Measurements from ENCODE around the gene OTOF. TPM values are rescaled to one million over a fixed set of nuclear protein-coding genes. Genes with fewer than 3 reads are reported as not detected.

The OTOF gene
- total and polyA plus RNA-seq, 9 of the 15 experiments (the other 6 are each of a cell fraction or from before 2014, with no cell fraction given), result 0.03 to 0.11 (median 0.06) TPM; not detected in 5

DNA sequence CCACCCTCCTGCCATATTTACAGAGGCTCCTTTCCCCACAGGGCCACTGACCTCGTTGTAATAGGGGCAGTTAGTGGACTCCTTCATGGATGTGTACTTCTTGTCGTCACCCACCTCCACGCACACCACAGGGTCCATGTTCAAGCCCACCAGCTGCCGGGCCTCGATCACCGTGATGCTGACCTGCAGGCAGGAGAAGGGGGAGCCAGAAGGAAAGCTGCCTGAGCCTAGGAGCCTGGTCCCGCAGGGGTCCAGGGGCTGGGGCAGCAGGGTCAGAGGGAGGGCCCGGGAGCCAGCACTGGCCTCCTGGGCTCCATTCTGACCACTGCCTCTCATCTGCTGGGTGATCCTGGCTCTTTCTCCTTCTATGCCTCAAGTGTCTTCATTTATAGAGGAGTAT is 17.0 kb upstream of the OTOF start (continued):
- no peak for TF ChIP-seq SRSF1 (IDR thresholded peaks at IDR 0.05; ENCODE audit: low read depth, low read length)

DNA sequence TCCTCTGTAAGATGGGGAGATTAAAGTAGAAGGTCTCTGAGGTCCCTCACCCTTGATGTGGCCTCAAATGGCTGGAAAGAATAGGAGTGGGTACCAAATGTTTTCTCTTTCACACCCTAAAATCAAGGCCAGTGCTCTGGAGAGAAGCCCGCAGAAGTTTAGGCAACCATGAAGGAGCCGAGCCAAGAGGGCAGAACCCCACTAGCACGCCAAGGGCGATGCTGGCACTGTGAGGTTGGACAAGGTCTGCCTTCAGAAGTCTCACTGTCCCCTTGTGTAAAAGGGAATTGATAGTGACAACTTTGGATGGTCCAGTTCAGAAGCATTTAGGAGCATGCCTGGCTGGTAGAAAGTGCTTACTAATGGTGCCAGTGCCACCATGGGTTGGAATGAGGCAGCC is 16.3 kb upstream of the OTOF start:
- H3K27ac ChIP-seq (ENCODE audit: extremely low read depth, low read depth, low read length), result no peak overlapping the region
- H3K27me3 ChIP-seq (ENCODE audit: control insufficient read depth in 2 of 2, insufficient read depth in 2 of 2, low read length in 2 of 2), result peaks cover 16 to 22% of the 10 kb centered on the region in 2 experiments
- FAIRE-seq (no peak), ATAC-seq (no peak), DNase-seq (ENCODE audit: extremely low read depth in 1 of 4, low spot score in 3 of 4) (no peak)
- in situ Hi-C loops (cut with MboI) (no loop called here), intact Hi-C loops (cut with micrococcal nuclease) (no loop called here)
- H3K9me1 ChIP-seq (ENCODE audit: control insufficient read depth, insufficient read depth, low read length), result no peaks in the 10 kb centered on the region
- 0 out of 2 replicates have a peak overlapping the region, but pooled peaks have one; percentile 73 for H2AFZ ChIP-seq (ENCODE audit: low read depth, low read length)
- no peak overlapping the region for H3K4me2 ChIP-seq (ENCODE audit: insufficient read depth, low read length)
- WGBS (ENCODE audit: insufficient coverage, low coverage, missing lambda C conversion rate), result 92% methylated on average over 4 of the region's 4 CpGs
- H3K36me3 ChIP-seq (ENCODE audit: control insufficient read depth, insufficient read depth, low read length), result no peaks in the 10 kb centered on the region
- POLR2A ChIA-PET, result interaction anchor here (1.6 kb wide), 1 partner anchor 39 kb away, joined by 3 read pairs; no protein-coding TSS in a partner anchor
- H3K4me1 ChIP-seq (replicated peaks in 1 of 2; ENCODE audit: control insufficient read depth in 2 of 2, insufficient read depth in 2 of 2, low read length in 2 of 2), result peaks cover 17 to 24% of the 10 kb centered on the region in 2 experiments
- no peaks in the 10 kb centered on the region for H3K79me2 ChIP-seq (ENCODE audit: control insufficient read depth, insufficient read depth, low read length)
- no peaks in the 10 kb centered on the region for H4K20me1 ChIP-seq (replicated peaks; ENCODE audit: control insufficient read depth, insufficient read depth, low read length)
- H3K9ac ChIP-seq (ENCODE audit: insufficient read depth in 1 of 2, low read depth in 2 of 2, low read length in 2 of 2), result no peak overlapping the region
- no peak overlapping the region for H3K4me3 ChIP-seq
- CTCF ChIA-PET (ENCODE audit: low intra/inter-chr PET ratio), result no interaction called here
- BruUV-seq (replicated peaks), result no TSS peak
- H3K9me3 ChIP-seq (replicated peaks; ENCODE audit: control insufficient read depth, insufficient read depth, low read depth, low read length), result no peaks in the 10 kb centered on the region
- TF ChIP-seq, protein P1, sequence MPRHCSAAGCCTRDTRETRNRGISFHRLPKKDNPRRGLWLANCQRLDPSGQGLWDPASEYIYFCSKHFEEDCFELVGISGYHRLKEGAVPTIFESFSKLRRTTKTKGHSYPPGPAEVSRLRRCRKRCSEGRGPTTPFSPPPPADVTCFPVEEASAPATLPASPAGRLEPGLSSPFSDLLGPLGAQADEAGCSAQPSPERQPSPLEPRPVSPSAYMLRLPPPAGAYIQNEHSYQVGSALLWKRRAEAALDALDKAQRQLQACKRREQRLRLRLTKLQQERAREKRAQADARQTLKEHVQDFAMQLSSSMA (CRISPR knock-in tag; IDR thresholded peaks at IDR 0.05), result no peak
- TF ChIP-seq BCOR (IDR thresholded peaks at IDR 0.05) (no peak), SMARCB1 (IDR thresholded peaks at IDR 0.05; ENCODE audit: insufficient read length, low read depth) (no peak), BMI1 (IDR thresholded peaks at IDR 0.05; ENCODE audit: low read length) (no peak), HOXB6 (CRISPR knock-in tag; IDR thresholded peaks at IDR 0.05; ENCODE audit: borderline replicate concordance) (no peak), ZNF584 (CRISPR knock-in tag; IDR thresholded peaks at IDR 0.05; ENCODE audit: low read depth) (no peak), ILF3 (IDR thresholded peaks at IDR 0.05; ENCODE audit: borderline replicate concordance) (no peak)
- TF ChIP-seq, protein P2, sequence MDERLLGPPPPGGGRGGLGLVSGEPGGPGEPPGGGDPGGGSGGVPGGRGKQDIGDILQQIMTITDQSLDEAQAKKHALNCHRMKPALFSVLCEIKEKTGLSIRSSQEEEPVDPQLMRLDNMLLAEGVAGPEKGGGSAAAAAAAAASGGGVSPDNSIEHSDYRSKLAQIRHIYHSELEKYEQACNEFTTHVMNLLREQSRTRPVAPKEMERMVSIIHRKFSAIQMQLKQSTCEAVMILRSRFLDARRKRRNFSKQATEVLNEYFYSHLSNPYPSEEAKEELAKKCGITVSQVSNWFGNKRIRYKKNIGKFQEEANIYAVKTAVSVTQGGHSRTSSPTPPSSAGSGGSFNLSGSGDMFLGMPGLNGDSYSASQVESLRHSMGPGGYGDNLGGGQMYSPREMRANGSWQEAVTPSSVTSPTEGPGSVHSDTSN (CRISPR knock-in tag; IDR thresholded peaks at IDR 0.05; ENCODE audit: low read depth), result no peak
- TF ChIP-seq, protein P2 (tag; conservative IDR thresholded peaks at IDR 0.05; ENCODE audit: low read depth), result no peak
- TF ChIP-seq, protein P3, sequence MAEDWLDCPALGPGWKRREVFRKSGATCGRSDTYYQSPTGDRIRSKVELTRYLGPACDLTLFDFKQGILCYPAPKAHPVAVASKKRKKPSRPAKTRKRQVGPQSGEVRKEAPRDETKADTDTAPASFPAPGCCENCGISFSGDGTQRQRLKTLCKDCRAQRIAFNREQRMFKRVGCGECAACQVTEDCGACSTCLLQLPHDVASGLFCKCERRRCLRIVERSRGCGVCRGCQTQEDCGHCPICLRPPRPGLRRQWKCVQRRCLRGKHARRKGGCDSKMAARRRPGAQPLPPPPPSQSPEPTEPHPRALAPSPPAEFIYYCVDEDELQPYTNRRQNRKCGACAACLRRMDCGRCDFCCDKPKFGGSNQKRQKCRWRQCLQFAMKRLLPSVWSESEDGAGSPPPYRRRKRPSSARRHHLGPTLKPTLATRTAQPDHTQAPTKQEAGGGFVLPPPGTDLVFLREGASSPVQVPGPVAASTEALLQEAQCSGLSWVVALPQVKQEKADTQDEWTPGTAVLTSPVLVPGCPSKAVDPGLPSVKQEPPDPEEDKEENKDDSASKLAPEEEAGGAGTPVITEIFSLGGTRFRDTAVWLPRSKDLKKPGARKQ (CRISPR knock-in tag; IDR thresholded peaks at IDR 0.05), result no peak
- TF ChIP-seq, protein P4, sequence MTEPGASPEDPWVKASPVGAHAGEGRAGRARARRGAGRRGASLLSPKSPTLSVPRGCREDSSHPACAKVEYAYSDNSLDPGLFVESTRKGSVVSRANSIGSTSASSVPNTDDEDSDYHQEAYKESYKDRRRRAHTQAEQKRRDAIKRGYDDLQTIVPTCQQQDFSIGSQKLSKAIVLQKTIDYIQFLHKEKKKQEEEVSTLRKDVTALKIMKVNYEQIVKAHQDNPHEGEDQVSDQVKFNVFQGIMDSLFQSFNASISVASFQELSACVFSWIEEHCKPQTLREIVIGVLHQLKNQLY (CRISPR knock-in tag; conservative IDR thresholded peaks at IDR 0.05), result no peak
- TF ChIP-seq, protein P5, sequence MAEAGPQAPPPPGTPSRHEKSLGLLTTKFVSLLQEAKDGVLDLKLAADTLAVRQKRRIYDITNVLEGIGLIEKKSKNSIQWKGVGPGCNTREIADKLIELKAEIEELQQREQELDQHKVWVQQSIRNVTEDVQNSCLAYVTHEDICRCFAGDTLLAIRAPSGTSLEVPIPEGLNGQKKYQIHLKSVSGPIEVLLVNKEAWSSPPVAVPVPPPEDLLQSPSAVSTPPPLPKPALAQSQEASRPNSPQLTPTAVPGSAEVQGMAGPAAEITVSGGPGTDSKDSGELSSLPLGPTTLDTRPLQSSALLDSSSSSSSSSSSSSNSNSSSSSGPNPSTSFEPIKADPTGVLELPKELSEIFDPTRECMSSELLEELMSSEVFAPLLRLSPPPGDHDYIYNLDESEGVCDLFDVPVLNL (CRISPR knock-in tag; IDR thresholded peaks at IDR 0.05; ENCODE audit: low read depth), result no peak
